GM12878 (cell line): Measurements from ENCODE around the gene FLYWCH2. TPM values are rescaled to one million over a fixed set of nuclear protein-coding genes. Genes with fewer than 3 reads are reported as not detected.

Experiments used
- ATAC-seq: fragments of 200-7000 bp; cut with Tn5 transposase; 3 replicates; pipeline ENCODE4 v1.9.1; 2020; ENCODE audit warnings: mild to moderate bottlenecking, moderate library complexity
- BruUV-seq: library from RNA; stranded (reverse); fragments of 400-500 nt; replicated peaks from 2 replicates; lab custom pipeline; 2021; lab: Mats Ljungman, UMichigan
- CTCF ChIA-PET: fragments of 300-600 bp; sonication (Branson Sonifier 250); formaldehyde crosslinking; extraction: SDS; loops from one replicate; lab custom pipeline; 2021; ENCODE audit warnings: inconsistent platforms; lab: Yijun Ruan, JAX
- POLR2A ChIA-PET: fragments of 350-600 bp; formaldehyde crosslinking; extraction: SDS; loops from one replicate; lab custom pipeline; 2021; ENCODE audit warnings: inconsistent platforms; lab: Charles Lee
- RAD21 ChIA-PET: fragments of 300-600 bp; sonication (Branson Sonifier 250); formaldehyde crosslinking; loops from one replicate; lab custom pipeline; 2023; ENCODE audit warnings: antibody characterized with exemption; ENCODE audit not compliant: unreplicated experiment; lab: Charles Lee
- SMC1A ChIA-PET: fragments of 300-600 bp; sonication (Branson Sonifier 250); formaldehyde crosslinking; loops from one replicate; lab custom pipeline; 2023; ENCODE audit not compliant: unreplicated experiment, uncharacterized antibody; lab: Charles Lee
- DNase-seq: peaks from one replicate; pipeline ENCODE4 v3.0.0-alpha.2; 2011; ENCODE audit warnings: low read depth, low spot score
- FAIRE-seq: peaks from 3 replicates; lab custom pipeline; 2011; peaks lifted over from hg19 to GRCh38; lab: Jason Lieb, UNC
- H2AFZ ChIP-seq: 2 replicates; pipeline ENCODE4 v1.6.0; 2011; ENCODE audit warnings: low read depth, low read length, control low read depth; ENCODE audit not compliant: control insufficient read depth
- H3K27ac ChIP-seq: 2 replicates; pipeline ENCODE4 v1.5.1; 2011; ENCODE audit warnings: control low read depth; ENCODE audit not compliant: control insufficient read depth, insufficient read depth
- H3K27me3 ChIP-seq, 2 experiments: replicated peaks in 1 of 2; 2 replicates each; pipeline versions ENCODE4 v1.6.0 to v1.6.1; 2011; ENCODE audit warnings: low read length in 1 of 2; ENCODE audit not compliant: control insufficient read depth in 2 of 2, insufficient read depth in 2 of 2
- H3K36me3 ChIP-seq, 2 experiments: 2 replicates each; pipeline ENCODE4 v1.5.1; 2011; ENCODE audit warnings: low read length in 1 of 2; ENCODE audit not compliant: control insufficient read depth in 2 of 2, insufficient read depth in 2 of 2
- H3K4me1 ChIP-seq: 2 replicates; pipeline ENCODE4 v1.6.1; 2011; ENCODE audit warnings: mild to moderate bottlenecking, low read length, moderate library complexity, mixed read lengths; ENCODE audit not compliant: control insufficient read depth, insufficient read depth
- H3K4me2 ChIP-seq: 2 replicates; pipeline ENCODE4 v1.6.0; 2011; ENCODE audit warnings: control low read depth; ENCODE audit not compliant: control insufficient read depth, insufficient read depth
- H3K4me3 ChIP-seq: fragments of 200-600 bp; sonication (generic); 2 replicates; pipeline ENCODE4 v1.5.1; 2016
- H3K79me2 ChIP-seq: 2 replicates; pipeline ENCODE4 v1.6.0; 2011; ENCODE audit warnings: low read length; ENCODE audit not compliant: control insufficient read depth, insufficient read depth
- H3K9ac ChIP-seq: 2 replicates; pipeline ENCODE4 v1.8.0; 2011; ENCODE audit warnings: low read length, control low read depth, mixed read lengths; ENCODE audit not compliant: control insufficient read depth, insufficient read depth
- H3K9me3 ChIP-seq: replicated peaks from 3 replicates; pipeline ENCODE4 v1.5.1; 2011; ENCODE audit warnings: mild to moderate bottlenecking, low read length; ENCODE audit not compliant: control insufficient read depth, insufficient read depth
- H4K20me1 ChIP-seq: 2 replicates; pipeline ENCODE4 v1.6.0; 2011; ENCODE audit not compliant: control insufficient read depth, insufficient read depth
- BCL3 ChIP-seq: IDR thresholded peaks from 2 replicates; pipeline ENCODE4 v1.6.1; 2011; ENCODE audit warnings: borderline replicate concordance, low read depth, mild to moderate bottlenecking, moderate library complexity, low read length; ENCODE audit not compliant: insufficient read depth, poor library complexity, severe bottlenecking
- CEBPB ChIP-seq, 2 experiments: fragments of 150-350 bp in 1 of 2; IDR thresholded peaks; 2 replicates each; pipeline ENCODE4 v1.6.1; 2012 to 2014; ENCODE audit warnings: low read depth in 2 of 2, low read length in 2 of 2, borderline replicate concordance in 1 of 2, inconsistent platforms in 1 of 2
- CHD2 ChIP-seq: IDR thresholded peaks from 2 replicates; pipeline ENCODE4 v1.6.1; 2011; ENCODE audit warnings: low read depth, low read length, improper control_type of control experiment, borderline replicate concordance
- EED ChIP-seq: sonication (generic); IDR thresholded peaks from 2 replicates; pipeline ENCODE4 v1.6.1; 2016; ENCODE audit warnings: antibody characterized with exemption, low read depth
- GATAD2B ChIP-seq: fragments of 450-650 bp; conservative IDR thresholded peaks from 2 replicates; pipeline ENCODE4 v1.6.1; 2017; ENCODE audit warnings: low read depth, mild to moderate bottlenecking, moderate library complexity
- HSF1 ChIP-seq: fragments of 150-350 bp; IDR thresholded peaks from 2 replicates; pipeline ENCODE4 v1.6.1; 2014; ENCODE audit warnings: mild to moderate bottlenecking, low read depth, low read length
- SMAD1 ChIP-seq: fragments of 450-650 bp; IDR thresholded peaks from 2 replicates; pipeline ENCODE4 v1.6.1; 2018; ENCODE audit warnings: mild to moderate bottlenecking, low read depth; ENCODE audit not compliant: partially characterized antibody
- TARDBP ChIP-seq: IDR thresholded peaks from 2 replicates; pipeline ENCODE4 v1.6.1; 2016; ENCODE audit warnings: borderline replicate concordance
- WGBS: methylation state at CpG from one replicate; pipeline ENCODE4 v1.1.6; 2016; ENCODE audit warnings: low lambda C conversion rate; ENCODE audit not compliant: insufficient replicate concordance, insufficient coverage; ENCODE audit errors: missing lambda C conversion rate; 5-methylcytosine and 5-hydroxymethylcytosine counted together
- in situ Hi-C: fragments of 300-500 bp; cut with MboI; formaldehyde crosslinking; loops from 9 replicates; pipeline ENCODE4 v1.14.3; 2018; ENCODE audit warnings: mixed read lengths
- intact Hi-C: fragments of 100-400 bp; cut with micrococcal nuclease; formaldehyde crosslinking; loops from one replicate; pipeline ENCODE4 v1.14.2; 2022; ENCODE audit not compliant: unreplicated experiment
- polyA plus RNA-seq, 11 experiments: library from polyadenylated mRNA; depleted of rRNA in 4 of 11; unstranded in 6 of 11; stranded (reverse) in 5 of 11; fragments of >200 nt; fragmentation: Nextera tagmentation in 4 of 11; fragmentation: Illumina TruSeq in 1 of 11; extraction: Ambion mirVana in 4 of 11; extraction: Trizol in 1 of 11; gene quantifications; 1 replicate in 1 of 11; 2 replicates in 10 of 11; pipeline versions ENCODE4 v1.2.1 to v1.2.3, GENCODE V29; 2011 to 2016; ENCODE audit warnings: inconsistent platforms in 2 of 11, missing spikeins in 2 of 11, low read depth in 1 of 11
- total RNA-seq, 4 experiments: library from RNA; depleted of rRNA in 3 of 4; stranded (reverse); fragments of >200 nt in 3 of 4; fragmentation: Illumina TruSeq in 1 of 4; extraction: Trizol in 1 of 4; gene quantifications; 2 replicates each; pipeline versions ENCODE4 v1.2.1 to v1.2.3, GENCODE V29; 2013 to 2021

FLYWCH2 gene
- total and polyA plus RNA-seq, 10 of the 15 experiments (the other 5 are each of a cell fraction or from before 2014, with no cell fraction given): 0.27 to 43.1 (median 17.7) TPM

- Histone ChIP-seq H3K27ac (no peak overlapping the region), H2AFZ (no peak overlapping the region), H3K9ac (no peak overlapping the region), H3K36me3 (no peaks in the 10 kb centered on the region), H4K20me1 (no peaks in the 10 kb centered on the region), H3K79me2 (no peaks in the 10 kb centered on the region), H3K9me3 (no peaks in the 10 kb centered on the region), H3K4me2 (no peak overlapping the region), H3K27me3 (no peaks in the 10 kb centered on the region), H3K4me1 (peaks cover 2% of the 10 kb centered on the region; the same call in 1 of the 2 replicates), H3K4me3 (no peak overlapping the region)
- ChIA-PET CTCF (no interaction called here), POLR2A (no interaction called here), SMC1A (no interaction called here), RAD21 (no interaction called here)
- no peak for ATAC-seq
- 58% methylated on average over 13 of the region's 13 CpGs for WGBS
- no peak for TF ChIP-seq EED
- no peak for TF ChIP-seq CHD2
- TF ChIP-seq CEBPB (IDR thresholded peaks at IDR 0.05; ENCODE audit: borderline replicate concordance in 1 of 2, low read depth in 2 of 2, low read length in 2 of 2): no peak
- TF ChIP-seq HSF1: no peak
- TF ChIP-seq GATAD2B: no peak
- no peak for TF ChIP-seq TARDBP
- TF ChIP-seq BCL3: no peak
- TF ChIP-seq SMAD1: no peak
- FAIRE-seq: no peak
- BruUV-seq: no TSS peak
- DNase-seq: no peak
- intact Hi-C loops: no loop called here
- in situ Hi-C loops: no loop called here
Observed at GRCh38 chr16:2836646-2837508, 46.1 kb upstream of the FLYWCH2 start.
